ENCODE data around the gene PNMA8A. TPM values are rescaled to one million over a fixed set of nuclear protein-coding genes. Genes with fewer than 3 reads are reported as not detected.
A peak's percentile ranks its signal among the peaks of the same experiment; 100 is the strongest.

The PNMA8A gene
- total and polyA plus RNA-seq, 7 experiments from 2014 or later = 0.62 to 0.86 TPM; not detected in 5

DNA sequence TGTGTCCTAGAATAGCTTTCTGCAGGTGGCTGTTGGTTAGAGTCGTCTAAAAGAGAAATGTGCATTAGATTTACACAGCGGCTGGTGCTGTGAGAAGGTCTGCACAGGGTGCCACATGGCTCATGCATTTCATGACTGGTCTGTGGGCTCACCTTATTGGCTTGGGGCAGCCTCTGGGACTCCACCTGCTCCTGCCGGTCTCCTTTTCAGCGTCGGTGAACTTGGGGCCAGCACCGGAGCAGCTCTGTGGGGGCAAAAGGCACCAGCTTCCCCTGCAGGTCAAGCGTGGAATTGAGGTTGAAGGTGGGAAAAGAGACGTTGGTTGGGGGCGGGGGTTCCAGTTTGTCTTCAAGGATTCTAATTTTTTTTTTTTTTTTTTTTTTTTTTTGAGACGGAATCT lies 39.5 kb downstream of the PNMA8A start:
- Mint-ChIP-seq H3K27me3 (peaks cover 58 to 69% (median 64%) of the 10 kb centered on the region in 5 donors), H3K36me3 (no peaks in the 10 kb centered on the region)

DNA sequence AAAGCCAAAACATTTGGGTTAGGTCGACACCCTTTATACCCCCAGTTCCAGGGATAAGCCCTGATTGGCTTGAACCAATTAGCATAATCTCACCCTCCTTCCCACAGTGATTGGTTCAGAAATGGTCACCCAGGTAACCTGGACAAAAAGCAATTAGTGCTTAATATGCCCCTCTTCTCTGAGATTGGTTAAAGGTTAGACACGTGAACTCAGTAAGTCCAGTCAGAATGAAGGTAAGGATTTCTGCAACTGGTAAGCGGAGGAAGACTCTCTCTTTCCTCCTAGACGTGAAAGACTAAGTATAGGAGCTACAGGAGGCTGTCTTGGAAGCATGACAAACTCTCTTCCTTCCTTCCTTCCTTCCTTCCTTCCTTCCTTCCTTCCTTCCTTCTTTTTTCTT lies 41.4 kb downstream of the PNMA8A start:
- CTCF ChIA-PET = no interaction called here
- Mint-ChIP-seq H3K36me3 (no peaks in the 10 kb centered on the region), H3K27me3 (peaks cover 65 to 79% (median 73%) of the 10 kb centered on the region in 5 donors), H3K4me1 (peaks cover 24 to 33% (median 26%) of the 10 kb centered on the region in 7 donors), H3K27ac (peak overlapping the region in 1 of 9 donors; percentile 48), H3K4me3 (peak overlapping the region in 3 of 10 donors; percentile 2 to 75 (median 42)), H3K9me3 (peaks cover 0 to 3% (median 0%) of the 10 kb centered on the region in 11 donors)
- peaks cover 4 to 7% of the 10 kb centered on the region in 2 donors for H3K27me3 ChIP-seq (ENCODE audit: control insufficient read depth in 2 of 2, insufficient read depth in 2 of 2, low read length in 2 of 2)
- H3K4me3 ChIP-seq (ENCODE audit: low read length) = no peak overlapping the region
- H3K4me1 ChIP-seq (ENCODE audit: control insufficient read depth in 2 of 2, insufficient read depth in 2 of 2, low read length in 2 of 2) = peaks cover 0 to 4% of the 10 kb centered on the region in 2 donors
- no peaks in the 10 kb centered on the region for H3K9me3 ChIP-seq (ENCODE audit: control insufficient read depth in 2 of 3, low read length in 3 of 3)
- H3K36me3 ChIP-seq (ENCODE audit: control insufficient read depth in 2 of 3, insufficient read depth in 3 of 3, low read length in 3 of 3) = no peaks in the 10 kb centered on the region
- DNase-seq = no peak
- no peak overlapping the region for H3K27ac ChIP-seq (ENCODE audit: low read depth, low read length)
- intact Hi-C loops (cut with micrococcal nuclease) = no loop called here
- POLR2A ChIA-PET = no interaction called here
- no peak for ATAC-seq

More for the DNA sequence above, 39.5 kb downstream of the PNMA8A start:
- Mint-ChIP-seq H3K27ac (no peak overlapping the region), H3K4me3 (no peak overlapping the region), H3K9me3 (peaks cover 0 to 3% (median 0%) of the 10 kb centered on the region in 11 donors), H3K4me1 (peaks cover 15 to 24% (median 19%) of the 10 kb centered on the region in 7 donors)
- Histone ChIP-seq H3K27ac (ENCODE audit: low read depth, low read length) (no peak overlapping the region), H3K36me3 (ENCODE audit: control insufficient read depth in 2 of 3, insufficient read depth in 3 of 3, low read length in 3 of 3) (no peaks in the 10 kb centered on the region), H3K9me3 (ENCODE audit: control insufficient read depth in 2 of 3, low read length in 3 of 3) (no peaks in the 10 kb centered on the region), H3K27me3 (ENCODE audit: control insufficient read depth in 2 of 2, insufficient read depth in 2 of 2, low read length in 2 of 2) (peaks cover 0 to 4% of the 10 kb centered on the region in 2 donors), H3K4me1 (ENCODE audit: control insufficient read depth in 2 of 2, insufficient read depth in 2 of 2, low read length in 2 of 2) (peaks cover 0 to 2% of the 10 kb centered on the region in 2 donors), H3K4me3 (ENCODE audit: low read length) (no peak overlapping the region)
- DNase-seq = no peak
- intact Hi-C loops (cut with micrococcal nuclease) = no loop called here
- no peak for ATAC-seq
- ChIA-PET CTCF (no interaction called here), POLR2A (no interaction called here)

- Histone ChIP-seq H3K27ac (ENCODE audit: low read depth, low read length) (no peak within 1 kb of the TSS), H3K9me3 (ENCODE audit: control insufficient read depth in 2 of 3, low read length in 3 of 3) (no peaks in the 10 kb centered on the region), H3K36me3 (ENCODE audit: control insufficient read depth in 2 of 3, insufficient read depth in 3 of 3, low read length in 3 of 3) (no peaks in the 10 kb centered on the region), H3K27me3 (ENCODE audit: control insufficient read depth in 2 of 2, insufficient read depth in 2 of 2, low read length in 2 of 2) (peaks cover 4 to 10% of the 10 kb centered on the region in 2 donors), H3K4me3 (ENCODE audit: low read length) (peak within 1 kb of the TSS; percentile 42), H3K4me1 (ENCODE audit: control insufficient read depth in 2 of 2, insufficient read depth in 2 of 2, low read length in 2 of 2) (peaks cover 0 to 4% of the 10 kb centered on the region in 2 donors)
- Mint-ChIP-seq H3K9me3 (peaks cover 0 to 3% (median 0%) of the 10 kb centered on the region in 11 donors), H3K27ac (peak within 1 kb of the TSS in 5 of 9 donors; percentile 26 to 78 (median 51)), H3K4me3 (peak within 1 kb of the TSS; percentile 61 to 82 (median 74)), H3K4me1 (peaks cover 24 to 33% (median 26%) of the 10 kb centered on the region in 7 donors), H3K27me3 (peaks cover 59 to 78% (median 69%) of the 10 kb centered on the region in 5 donors), H3K36me3 (no peaks in the 10 kb centered on the region)
- DNase-seq (peak in 3 of 9 donors; percentile 11 to 56 (median 18)), ATAC-seq (peak; percentile 79)
- CTCF ChIA-PET = no interaction called here
- POLR2A ChIA-PET = no interaction called here
- intact Hi-C loops (cut with micrococcal nuclease) = no loop called here
Measured at GRCh38 chr19:46428239-46429135, 42.9 kb downstream of the PNMA8A start, which contains the start of gene PNMA8C. PNMA8C (minus strand) TSS chr19:46428936; CDS start chr19:46428359, 577 bp downstream.

DNA sequence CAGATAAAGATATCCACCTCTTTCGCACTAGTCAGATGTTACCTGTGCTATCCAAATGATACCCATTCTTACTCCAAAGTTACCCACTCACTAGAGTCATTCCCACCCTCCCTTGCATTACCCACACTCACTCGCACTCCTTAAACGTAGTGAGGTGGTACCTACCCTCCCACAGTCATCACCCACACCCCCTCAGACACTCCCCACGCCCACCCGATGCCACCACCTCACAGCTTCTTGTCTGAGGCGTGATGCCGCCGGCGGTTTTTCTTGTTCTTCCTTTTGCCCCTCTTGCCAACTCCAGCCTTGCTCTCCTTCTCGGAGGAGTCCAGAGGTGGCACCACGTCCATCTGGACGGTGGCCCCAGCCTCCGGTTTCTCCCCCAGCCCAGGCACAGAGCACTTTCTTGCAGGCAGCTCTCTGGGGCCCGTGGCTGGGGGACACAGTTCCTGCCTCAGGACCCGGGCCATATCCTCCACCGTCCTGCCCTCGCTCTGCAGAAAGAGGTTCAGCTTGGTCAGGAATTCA lies 43.8 kb downstream of the PNMA8A start:
- peaks cover 4 to 10% of the 10 kb centered on the region in 2 donors for H3K27me3 ChIP-seq (ENCODE audit: control insufficient read depth in 2 of 2, insufficient read depth in 2 of 2, low read length in 2 of 2)
- no peak overlapping the region for H3K27ac ChIP-seq (ENCODE audit: low read depth, low read length)
- peaks cover 0 to 4% of the 10 kb centered on the region in 2 donors for H3K4me1 ChIP-seq (ENCODE audit: control insufficient read depth in 2 of 2, insufficient read depth in 2 of 2, low read length in 2 of 2)
- H3K27ac Mint-ChIP-seq = no peak overlapping the region
- peaks cover 24 to 33% (median 26%) of the 10 kb centered on the region in 7 donors for H3K4me1 Mint-ChIP-seq
- intact Hi-C loops (cut with micrococcal nuclease) = no loop called here
- peaks cover 0 to 3% (median 0%) of the 10 kb centered on the region in 11 donors for H3K9me3 Mint-ChIP-seq
- ChIA-PET POLR2A (no interaction called here), CTCF (interaction anchor here (0.6 kb wide), 1 partner anchor 54 kb away, joined by 3 read pairs; no protein-coding TSS in a partner anchor)
- ATAC-seq = no peak
- no peaks in the 10 kb centered on the region for H3K9me3 ChIP-seq (ENCODE audit: control insufficient read depth in 2 of 3, low read length in 3 of 3)
- H3K4me3 Mint-ChIP-seq = peak overlapping the region in 6 of 10 donors; percentile 36 to 75 (median 60)
- no peak overlapping the region for H3K4me3 ChIP-seq (ENCODE audit: low read length)
- H3K36me3 Mint-ChIP-seq = no peaks in the 10 kb centered on the region
- DNase-seq = no peak
- H3K27me3 Mint-ChIP-seq = peaks cover 63 to 83% (median 74%) of the 10 kb centered on the region in 5 donors
- no peaks in the 10 kb centered on the region for H3K36me3 ChIP-seq (ENCODE audit: control insufficient read depth in 2 of 3, insufficient read depth in 3 of 3, low read length in 3 of 3)

DNA sequence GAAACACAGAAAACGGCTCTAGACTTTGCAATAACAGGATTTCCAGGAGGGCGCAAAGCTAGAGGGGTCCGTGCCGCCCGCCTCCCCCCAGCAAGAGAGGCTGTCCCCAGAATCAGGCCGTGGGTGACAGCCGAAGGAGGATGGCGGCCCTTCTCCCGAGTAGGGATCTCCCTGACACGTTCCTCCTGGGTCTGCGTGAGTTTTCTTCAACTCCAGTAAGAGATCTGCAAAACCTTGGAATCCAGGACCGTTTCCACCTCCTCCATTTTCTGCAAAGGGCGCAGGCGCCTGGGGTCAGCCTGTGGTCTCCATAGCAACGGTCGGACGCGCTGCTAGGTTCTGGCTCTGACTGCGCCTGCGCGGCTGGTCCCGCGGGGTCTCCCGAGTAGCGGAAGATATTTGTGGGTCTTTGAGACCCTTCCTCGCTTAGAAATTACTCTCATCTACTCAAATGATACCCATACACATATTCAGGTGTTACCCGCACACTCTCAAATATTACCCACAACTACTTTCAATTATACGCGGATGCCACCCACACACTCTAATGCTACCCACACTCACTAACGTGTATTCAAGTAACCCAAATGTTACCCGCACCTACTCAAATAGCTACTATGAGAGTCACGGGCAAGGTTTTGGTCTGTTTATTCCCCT lies 44.7 kb downstream of the PNMA8A start:
- Mint-ChIP-seq H3K9me3 (peaks cover 0 to 3% (median 0%) of the 10 kb centered on the region in 11 donors), H3K36me3 (no peaks in the 10 kb centered on the region), H3K4me3 (peak overlapping the region; percentile 12 to 82 (median 62)), H3K4me1 (peaks cover 24 to 33% (median 26%) of the 10 kb centered on the region in 7 donors), H3K27me3 (peaks cover 64 to 81% (median 73%) of the 10 kb centered on the region in 5 donors), H3K27ac (no peak overlapping the region)
- H3K4me1 ChIP-seq (ENCODE audit: control insufficient read depth in 2 of 2, insufficient read depth in 2 of 2, low read length in 2 of 2) = peaks cover 0 to 4% of the 10 kb centered on the region in 2 donors
- intact Hi-C loops (cut with micrococcal nuclease) = no loop called here
- peak overlapping the region; percentile 33 for H3K4me3 ChIP-seq (ENCODE audit: low read length)
- peaks cover 1 to 10% of the 10 kb centered on the region in 2 donors for H3K27me3 ChIP-seq (ENCODE audit: control insufficient read depth in 2 of 2, insufficient read depth in 2 of 2, low read length in 2 of 2)
- no peaks in the 10 kb centered on the region for H3K36me3 ChIP-seq (ENCODE audit: control insufficient read depth in 2 of 3, insufficient read depth in 3 of 3, low read length in 3 of 3)
- H3K9me3 ChIP-seq (ENCODE audit: control insufficient read depth in 2 of 3, low read length in 3 of 3) = no peaks in the 10 kb centered on the region
- ChIA-PET CTCF (no interaction called here), POLR2A (no interaction called here)
- no peak overlapping the region for H3K27ac ChIP-seq (ENCODE audit: low read depth, low read length)
- DNase-seq (peak in 2 of 9 donors; percentile 16 to 40), ATAC-seq (no peak)

- ChIA-PET POLR2A (no interaction called here), CTCF (no interaction called here)
- Mint-ChIP-seq H3K36me3 (no peaks in the 10 kb centered on the region), H3K27me3 (peaks cover 61 to 78% (median 68%) of the 10 kb centered on the region in 5 donors), H3K4me3 (peak overlapping the region in 9 of 10 donors; percentile 12 to 82 (median 62)), H3K4me1 (peaks cover 24 to 33% (median 26%) of the 10 kb centered on the region in 7 donors), H3K9me3 (peaks cover 0 to 3% (median 0%) of the 10 kb centered on the region in 11 donors), H3K27ac (no peak overlapping the region)
- H3K9me3 ChIP-seq (ENCODE audit: control insufficient read depth in 2 of 3, low read length in 3 of 3) = no peaks in the 10 kb centered on the region
- no peaks in the 10 kb centered on the region for H3K36me3 ChIP-seq (ENCODE audit: control insufficient read depth in 2 of 3, insufficient read depth in 3 of 3, low read length in 3 of 3)
- no peak overlapping the region for H3K27ac ChIP-seq (ENCODE audit: low read depth, low read length)
- H3K27me3 ChIP-seq (ENCODE audit: control insufficient read depth in 2 of 2, insufficient read depth in 2 of 2, low read length in 2 of 2) = peaks cover 0 to 10% of the 10 kb centered on the region in 2 donors
- ATAC-seq (no peak), DNase-seq (no peak)
- H3K4me3 ChIP-seq (ENCODE audit: low read length) = peak overlapping the region; percentile 33
- intact Hi-C loops (cut with micrococcal nuclease) = no loop called here
- H3K4me1 ChIP-seq (ENCODE audit: control insufficient read depth in 2 of 2, insufficient read depth in 2 of 2, low read length in 2 of 2) = peaks cover 0 to 4% of the 10 kb centered on the region in 2 donors
Measured at GRCh38 chr19:46426035-46426505, 45.3 kb downstream of the PNMA8A start.

All from naive thymus-derived CD4-positive, alpha-beta T cell (primary cell).